ENCODE data around the gene IAH1. TPM values are rescaled to one million over a fixed set of nuclear protein-coding genes. Genes with fewer than 3 reads are reported as not detected.
"Not testable (repeated sequence)": the region's sequence is repeated elsewhere in the genome, so short reads cannot be mapped to it uniquely, and the experiment has no call there.

IAH1 gene
- total RNA-seq, 1 donor from 2014 or later = 28.2 TPM

GRCh38 chr2:9473308-9473984 is 905 bp upstream of the IAH1 start:
- peak in 1 of 2 donors; percentile 35 for DNase-seq (ENCODE audit: low read depth in 2 of 2)

- DNase-seq (ENCODE audit: low read depth in 2 of 2) = peak in 1 of 2 donors; percentile 44
Measured at GRCh38 chr2:9473985-9474360, 378 bp upstream of the IAH1 start.

DNA sequence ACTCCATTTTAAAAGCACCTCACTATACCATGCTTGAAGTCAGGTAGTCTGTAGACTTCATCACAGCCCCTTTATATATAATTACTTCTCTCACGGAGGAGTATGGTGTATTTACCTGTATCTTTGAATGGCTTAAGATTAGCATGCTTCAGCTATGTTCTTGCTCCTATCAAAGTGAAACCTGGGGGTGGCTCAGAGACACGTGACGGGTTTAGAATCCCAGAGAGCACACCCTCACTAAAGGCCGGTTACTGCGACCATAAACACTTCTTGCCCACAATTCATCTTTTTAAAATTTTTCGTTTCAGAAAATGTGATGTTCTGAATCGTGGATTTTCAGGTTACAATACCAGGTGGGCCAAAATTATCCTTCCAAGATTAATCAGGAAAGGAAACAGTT is 3.6 kb downstream of the IAH1 start:
- no peak for DNase-seq (ENCODE audit: low read depth in 2 of 2)

GRCh38 chr2:9478526-9478925 is 4.2 kb downstream of the IAH1 start:
- no peak for DNase-seq (ENCODE audit: low read depth in 2 of 2)

DNA sequence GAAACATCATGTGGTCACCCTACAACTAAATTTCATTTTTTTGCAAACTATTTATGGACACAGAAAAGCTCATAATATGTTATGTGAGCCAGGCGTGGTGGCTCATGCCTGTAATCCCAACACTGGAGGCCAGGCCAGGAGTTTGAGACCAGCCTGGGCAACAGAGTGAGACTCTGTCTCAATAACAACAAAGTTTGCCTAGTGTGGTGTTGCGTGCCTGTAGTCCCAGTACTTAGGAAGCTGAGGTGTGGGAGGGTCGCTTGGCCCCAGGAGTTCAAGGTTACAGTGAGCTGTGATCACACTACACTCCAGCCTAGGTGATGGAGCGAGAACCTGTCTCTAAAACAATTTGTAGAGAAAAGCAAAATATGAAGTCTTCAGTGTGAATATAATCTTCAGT is 5.8 kb downstream of the IAH1 start:
- no peak for DNase-seq (ENCODE audit: low read depth in 2 of 2)

GRCh38 chr2:9483107-9483506 is 8.8 kb downstream of the IAH1 start:
- no peak for DNase-seq (ENCODE audit: low read depth in 2 of 2)

DNA sequence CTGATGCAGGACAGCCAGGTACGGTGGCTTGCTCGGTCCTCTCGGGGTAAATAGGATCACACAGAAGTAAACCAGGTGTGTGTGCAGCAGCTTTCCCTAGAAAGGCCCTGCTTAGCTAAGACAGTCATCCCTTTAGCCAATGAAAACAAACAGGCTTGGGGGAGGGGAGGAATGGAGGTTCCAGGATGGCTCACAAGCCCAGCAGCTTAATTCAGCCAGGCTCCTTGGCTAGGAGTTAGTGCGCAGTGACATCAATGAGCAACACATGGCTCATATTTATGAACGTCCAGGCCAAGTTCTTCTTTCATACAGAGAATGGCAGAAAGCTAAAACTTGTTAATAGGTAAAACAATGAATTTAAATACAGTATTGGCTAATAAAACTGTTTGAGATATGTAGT is 10.2 kb downstream of the IAH1 start:
- DNase-seq (ENCODE audit: low read depth in 2 of 2) = no peak

GRCh38 chr2:9488583-9489547 is 14.5 kb downstream of the IAH1 start:
- no peak for DNase-seq (ENCODE audit: low read depth in 2 of 2)

DNA sequence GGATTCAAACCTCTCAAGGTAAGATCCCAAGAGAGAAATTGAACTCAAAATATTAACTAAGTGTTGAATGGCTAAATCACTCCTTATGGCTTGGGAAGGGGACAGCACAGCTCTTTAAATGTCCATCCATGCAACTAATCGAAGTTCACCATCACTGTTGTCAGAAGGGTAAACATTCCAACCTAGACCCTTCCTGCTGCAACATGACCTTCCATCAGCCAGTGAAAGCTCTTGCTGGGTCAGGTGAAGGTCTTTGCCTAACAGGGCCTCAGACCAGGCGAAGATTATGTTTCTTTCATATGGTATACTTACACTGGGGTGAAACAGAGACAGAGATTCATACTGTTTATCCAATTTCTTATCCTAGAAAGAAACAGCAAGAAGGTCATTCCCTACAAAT is 16.4 kb downstream of the IAH1 start:
- DNase-seq (ENCODE audit: low read depth in 2 of 2) = no peak

- DNase-seq (ENCODE audit: low read depth in 2 of 2) = no peak
Measured at GRCh38 chr2:9492927-9493326, 18.6 kb downstream of the IAH1 start.

- DNase-seq (ENCODE audit: low read depth in 2 of 2) = no peak
Measured at GRCh38 chr2:9493478-9493877, 19.1 kb downstream of the IAH1 start.

GRCh38 chr2:9494081-9494480 is 19.7 kb downstream of the IAH1 start:
- no peak for DNase-seq (ENCODE audit: low read depth in 2 of 2)

DNA sequence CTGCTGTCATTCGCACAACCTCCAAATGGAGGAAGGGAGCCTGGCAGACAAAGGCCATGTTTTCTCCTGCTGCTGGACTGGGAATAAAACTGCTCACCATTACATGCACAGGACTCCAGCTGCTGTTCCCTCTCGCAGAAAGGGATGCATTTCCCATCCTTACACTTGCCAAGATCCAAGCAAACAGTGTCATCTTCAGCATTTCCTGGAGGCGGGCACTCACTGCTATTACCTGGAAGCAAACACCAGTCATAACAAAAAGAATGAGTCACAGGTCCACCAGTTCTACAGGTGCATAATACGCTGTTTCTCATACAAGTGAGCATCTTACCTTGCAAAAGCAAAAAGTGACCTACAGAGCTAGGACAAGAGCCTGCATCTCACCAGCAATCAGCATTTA is 22.7 kb downstream of the IAH1 start:
- DNase-seq (ENCODE audit: low read depth in 2 of 2) = peak in 1 of 2 donors; percentile 14

DNA sequence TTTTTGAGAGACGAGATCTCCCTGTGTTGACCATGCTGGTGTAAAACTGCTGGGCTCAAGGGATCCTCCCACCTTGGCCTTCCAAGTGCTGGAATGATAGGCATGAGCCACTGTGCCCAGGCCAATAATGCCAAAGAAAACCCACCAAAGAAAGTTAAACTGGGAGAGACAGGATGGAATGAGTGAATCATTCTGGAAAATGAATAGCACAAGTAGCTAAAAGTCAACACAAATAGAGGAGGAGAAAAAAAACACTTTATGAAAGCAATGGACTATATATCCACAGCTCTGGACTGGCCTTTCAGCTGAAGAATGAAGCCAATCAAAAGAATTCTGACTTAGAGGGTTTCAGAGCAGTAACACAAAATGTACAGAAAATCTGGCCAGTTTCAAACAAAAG is 23.9 kb downstream of the IAH1 start:
- DNase-seq (ENCODE audit: low read depth in 2 of 2) = peak in 1 of 2 donors; percentile 62

- DNase-seq (ENCODE audit: low read depth in 2 of 2) = no peak
Measured at GRCh38 chr2:9508931-9509330, 34.6 kb downstream of the IAH1 start.

DNA sequence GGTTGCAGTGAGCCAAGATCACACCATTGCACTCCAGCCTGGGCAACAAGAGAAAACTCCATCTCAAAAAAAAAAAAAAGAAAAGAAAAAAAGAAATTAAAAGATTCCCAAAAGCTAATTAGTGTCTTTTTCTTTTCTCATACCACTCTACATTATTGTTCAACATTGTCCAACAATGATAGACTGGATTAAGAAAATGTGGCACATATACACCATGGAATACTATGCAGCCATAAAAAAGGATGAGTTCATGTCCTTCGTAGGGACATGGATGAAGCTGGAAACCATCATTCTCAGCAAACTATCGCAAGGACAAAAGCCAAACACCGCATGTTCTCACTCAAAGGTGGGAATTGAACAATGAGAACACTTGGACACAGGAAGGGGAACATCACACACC is 39.6 kb downstream of the IAH1 start:
- DNase-seq (ENCODE audit: low read depth in 2 of 2) = not testable (repeated sequence)

DNA sequence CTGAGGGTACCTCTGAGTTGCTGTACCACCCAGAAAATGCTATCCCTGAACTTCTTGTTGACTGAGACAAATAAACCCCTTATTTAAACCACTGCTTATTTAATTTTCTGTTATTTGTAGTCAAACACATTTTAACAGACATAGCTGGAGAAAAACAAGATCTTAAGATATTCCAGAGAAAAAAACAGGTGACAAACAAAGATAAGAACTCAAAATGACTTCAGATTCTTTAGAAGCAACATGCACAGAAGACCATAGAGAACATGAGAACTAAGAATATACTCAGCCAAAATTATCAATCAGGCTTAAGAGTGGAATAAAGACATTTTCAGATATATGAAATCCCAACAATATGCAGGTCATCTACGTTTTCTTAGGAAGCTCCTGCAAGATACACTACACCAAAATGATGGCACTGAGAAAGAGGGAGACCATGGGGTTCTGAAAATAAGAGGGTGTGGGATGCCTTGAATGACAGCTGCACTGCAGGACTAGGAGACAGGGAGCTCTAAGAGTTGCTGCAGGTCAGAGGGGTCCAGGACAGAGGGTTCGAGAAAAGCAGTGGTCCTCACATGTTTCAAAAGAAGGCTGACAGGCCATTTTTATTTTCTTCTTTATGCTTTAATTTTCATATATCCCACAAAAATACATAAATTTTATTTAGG is 42.9 kb downstream of the IAH1 start:
- no peak for DNase-seq (ENCODE audit: low read depth in 2 of 2)

GRCh38 chr2:9518163-9518562 is 43.8 kb downstream of the IAH1 start:
- no peak for DNase-seq (ENCODE audit: low read depth in 2 of 2)

GRCh38 chr2:9518780-9519179 is 44.4 kb downstream of the IAH1 start:
- no peak for DNase-seq (ENCODE audit: low read depth in 2 of 2)

DNA sequence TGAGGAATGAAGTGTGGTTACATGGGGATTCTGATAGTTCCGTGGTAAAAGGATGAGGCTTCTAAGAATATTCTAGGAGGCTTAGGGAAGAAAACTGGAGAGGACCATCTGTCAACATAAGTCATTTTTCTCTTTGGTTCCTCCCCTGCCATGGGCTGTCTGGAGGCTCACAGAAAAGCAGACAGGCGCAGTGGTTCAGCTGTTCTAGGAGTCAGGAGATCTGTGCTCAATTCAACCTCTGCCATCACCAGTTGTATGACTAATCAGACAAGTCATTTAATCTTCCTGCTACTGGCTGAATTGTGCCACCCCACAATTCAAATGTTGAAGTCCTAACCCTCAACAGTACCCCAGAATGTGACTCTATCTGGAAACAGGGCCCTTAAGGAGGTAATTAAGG is 44.9 kb downstream of the IAH1 start:
- DNase-seq (ENCODE audit: low read depth in 2 of 2) = peak in 1 of 2 donors; percentile 50

DNA sequence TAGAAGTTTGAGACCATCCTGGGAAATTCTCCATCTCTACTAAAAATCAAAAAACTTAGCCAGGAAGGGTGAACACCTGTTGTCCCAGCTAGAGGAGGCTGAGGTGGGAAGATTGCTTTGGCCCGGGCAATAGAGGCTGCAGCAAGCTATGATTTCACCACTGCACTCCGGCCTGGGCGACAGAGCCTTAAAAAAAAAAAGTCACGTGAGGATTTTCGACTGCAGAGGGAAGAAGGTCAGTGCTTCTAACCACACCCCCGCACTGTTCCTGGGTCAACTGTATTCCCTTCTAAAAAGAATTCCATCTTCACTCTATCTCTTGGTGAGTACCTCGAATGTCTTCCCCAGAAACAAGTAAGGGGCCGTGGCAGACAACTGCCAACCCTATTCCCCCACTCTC is 49.9 kb downstream of the IAH1 start:
- DNase-seq (ENCODE audit: low read depth in 2 of 2) = no peak

DNA sequence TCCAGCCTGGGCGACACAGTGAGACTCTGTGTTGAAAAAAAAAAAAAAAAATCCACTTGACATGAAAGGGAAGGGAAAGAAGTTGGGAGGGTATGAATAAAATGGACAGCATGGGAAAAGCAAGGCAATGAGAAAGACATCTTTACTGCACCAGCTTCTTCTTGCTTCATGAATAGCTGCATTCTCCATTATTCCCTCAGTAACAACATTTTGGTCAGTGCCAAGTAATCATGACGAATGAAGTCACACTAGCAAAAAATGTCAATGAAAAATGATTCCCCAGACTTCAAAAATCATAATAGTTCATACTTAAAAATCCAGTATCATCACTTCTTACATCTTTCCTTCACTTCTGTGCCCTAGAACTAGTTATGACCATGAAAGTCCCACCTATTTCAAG is 50.9 kb downstream of the IAH1 start:
- no peak for DNase-seq (ENCODE audit: low read depth in 2 of 2)

Measured in lung microvascular endothelial cell (primary cell).